GM18870 (cell line): ENCODE results near the gene LCE2A.

ENCODE experiments used
- ATAC-seq: cut with Tn5 transposase; IDR thresholded peaks from one replicate; pipeline ENCODE4 v1.9.1; 2021; ENCODE audit warnings: moderate library complexity; ENCODE audit not compliant: unreplicated experiment

LCE2A gene

GRCh38 chr1:152741656-152742055 is 43.5 kb downstream of the LCE2A start:
- no peak for ATAC-seq

DNA sequence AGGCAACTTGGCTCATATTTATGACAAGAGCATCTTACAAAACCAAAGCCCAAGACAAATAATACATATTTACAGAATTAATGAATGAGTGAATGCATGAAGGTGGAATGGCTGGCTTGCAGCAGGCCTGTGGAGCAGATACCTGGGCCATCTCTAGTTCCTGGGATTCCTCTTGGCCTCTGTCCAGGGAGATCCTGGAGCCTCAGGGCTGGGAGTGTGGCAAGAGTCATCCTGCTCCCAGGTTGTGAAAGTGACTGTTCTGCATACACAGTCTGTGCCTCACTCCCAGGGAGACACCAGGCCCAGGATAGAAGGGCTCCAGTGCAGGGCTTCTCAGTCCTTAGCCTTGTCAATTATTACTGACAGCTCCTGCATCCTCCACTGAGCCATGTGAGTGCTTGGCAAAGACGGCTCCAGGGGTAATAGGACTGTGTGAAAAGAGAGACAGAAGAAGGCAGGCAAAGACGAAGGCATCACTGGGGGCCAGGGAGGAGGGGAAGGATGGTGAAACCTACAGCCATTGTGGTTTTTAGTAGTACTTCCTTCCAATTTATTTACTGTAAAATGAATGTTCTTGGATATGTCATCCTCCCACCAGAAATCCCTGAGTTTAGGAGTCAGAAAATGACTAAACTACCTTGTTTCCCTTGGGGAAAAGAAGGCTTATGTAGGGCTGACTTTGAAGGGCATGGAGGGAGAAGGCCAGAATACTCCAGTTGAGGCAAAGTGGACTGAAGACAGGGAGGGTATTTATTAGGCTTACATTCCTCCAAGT is 45.4 kb downstream of the LCE2A start:
- ATAC-seq: no peak

GRCh38 chr1:152745289-152745704 is 47.2 kb downstream of the LCE2A start:
- ATAC-seq: no peak

- ATAC-seq: no peak
These were observed 47.8 kb downstream of the LCE2A start for GRCh38 chr1:152745765-152746444.

GRCh38 chr1:152747831-152748230 is 49.7 kb downstream of the LCE2A start:
- ATAC-seq: no peak
